ENCODE data around the gene PAFAH2. TPM values are rescaled to one million over a fixed set of nuclear protein-coding genes. Genes with fewer than 3 reads are reported as not detected.
"Not testable (repeated sequence)": the region's sequence is repeated elsewhere in the genome, so short reads cannot be mapped to it uniquely, and the experiment has no call there.

PAFAH2 gene
- total RNA-seq, 1 donor from 2014 or later, result 9.8 TPM

DNA sequence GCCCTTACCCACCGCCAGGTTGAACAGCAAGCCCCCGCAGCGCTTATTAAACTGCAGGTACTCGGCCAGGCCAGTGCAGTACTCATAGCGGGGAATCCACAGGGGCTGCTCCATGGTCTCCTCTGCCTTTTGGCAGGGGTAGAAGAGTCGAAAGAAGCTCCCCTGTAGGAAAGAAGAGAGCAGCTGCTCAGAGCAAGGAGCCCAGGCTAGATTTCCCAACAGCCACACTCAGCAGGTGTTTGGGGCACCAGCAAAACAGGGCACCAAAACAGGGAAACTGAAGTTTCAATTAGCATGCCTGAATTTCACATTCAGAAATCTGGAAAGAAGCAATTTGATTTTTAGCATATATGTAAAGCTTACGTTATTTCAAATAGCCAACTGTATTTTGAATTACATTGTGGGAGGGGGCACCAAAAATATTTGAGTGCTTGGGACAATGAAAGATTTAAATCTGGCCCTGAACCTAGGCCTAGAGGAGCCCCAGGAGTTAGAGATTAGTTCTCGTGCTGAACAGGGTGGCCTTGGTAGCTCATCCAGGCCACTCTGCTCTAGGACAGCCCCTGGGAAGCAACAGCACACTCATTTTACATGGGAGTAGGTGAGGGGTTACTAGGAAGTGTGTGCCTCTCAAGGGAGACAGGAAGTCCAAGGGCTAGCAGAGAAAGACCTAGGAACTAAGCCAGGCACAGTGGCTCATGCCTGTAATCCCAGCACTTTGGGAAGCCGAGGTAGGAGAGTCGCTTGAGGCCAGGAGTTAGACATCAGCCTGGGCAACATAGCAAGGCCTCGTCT lies 8.2 kb downstream of the PAFAH2 start:
- intact Hi-C loops (cut with micrococcal nuclease), result loop anchor here (1.0 kb wide), 1 partner anchor 9 kb away; the partner anchor contains the start of gene PAFAH2

DNA sequence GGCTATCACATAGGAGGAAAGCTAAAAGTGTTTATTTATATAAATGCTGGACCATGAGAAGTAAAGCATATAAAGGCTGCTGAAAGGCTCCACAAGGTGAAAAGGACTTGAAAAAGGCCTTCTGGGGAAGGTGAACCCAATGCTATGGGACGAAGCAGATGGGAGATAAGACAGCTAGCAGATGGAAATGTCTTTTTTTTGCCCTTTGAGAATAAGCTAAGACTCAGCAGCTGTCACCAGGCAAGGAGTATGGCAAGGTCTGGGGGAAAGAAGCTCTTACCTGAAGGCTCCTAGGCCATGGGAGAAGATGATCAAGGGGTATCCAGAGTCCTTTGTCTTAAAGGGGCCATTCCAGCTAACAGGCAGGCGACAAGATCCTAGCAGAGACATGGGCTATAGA lies 9.9 kb downstream of the PAFAH2 start:
- intact Hi-C loops (cut with micrococcal nuclease), result no loop called here

DNA sequence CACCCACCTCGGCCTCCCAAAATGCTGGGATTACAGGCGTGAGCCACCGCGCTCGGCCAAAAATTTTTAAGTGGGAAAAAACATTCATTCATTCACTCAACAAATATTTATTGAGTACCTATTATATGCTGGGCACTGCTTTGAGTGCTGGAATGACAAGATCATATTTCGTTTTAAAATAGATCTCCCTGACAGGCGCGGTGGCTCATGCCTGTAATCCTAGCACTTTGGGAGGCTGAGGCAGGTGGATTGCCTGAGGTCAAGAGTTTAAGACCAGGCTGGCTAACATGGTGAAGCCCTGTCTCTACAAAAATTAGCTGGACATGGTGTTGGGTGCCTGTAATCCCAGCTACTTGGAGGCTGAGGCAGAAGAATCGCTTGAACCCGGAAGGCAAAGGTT lies 11.1 kb downstream of the PAFAH2 start:
- intact Hi-C loops (cut with micrococcal nuclease), result not testable (repeated sequence)

DNA sequence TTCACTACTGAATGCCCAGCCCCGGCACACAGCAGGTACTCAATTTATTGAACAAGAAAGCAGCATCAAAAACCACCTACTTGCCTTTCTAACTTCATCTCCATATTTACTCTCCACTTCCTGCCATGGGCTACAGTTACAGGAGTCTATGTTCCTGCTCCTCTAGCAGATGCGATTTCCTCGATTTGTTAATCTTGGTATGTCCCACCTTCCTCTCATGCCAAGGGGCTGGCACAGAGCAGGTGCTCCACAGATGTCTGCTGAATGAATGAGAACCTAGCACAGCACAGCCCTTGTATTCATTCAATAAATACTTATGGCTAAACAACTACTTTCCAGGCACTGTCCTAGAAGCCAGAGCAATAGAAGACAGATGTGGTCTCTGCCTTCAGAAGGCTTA lies 12.2 kb downstream of the PAFAH2 start:
- intact Hi-C loops (cut with micrococcal nuclease), result no loop called here

DNA sequence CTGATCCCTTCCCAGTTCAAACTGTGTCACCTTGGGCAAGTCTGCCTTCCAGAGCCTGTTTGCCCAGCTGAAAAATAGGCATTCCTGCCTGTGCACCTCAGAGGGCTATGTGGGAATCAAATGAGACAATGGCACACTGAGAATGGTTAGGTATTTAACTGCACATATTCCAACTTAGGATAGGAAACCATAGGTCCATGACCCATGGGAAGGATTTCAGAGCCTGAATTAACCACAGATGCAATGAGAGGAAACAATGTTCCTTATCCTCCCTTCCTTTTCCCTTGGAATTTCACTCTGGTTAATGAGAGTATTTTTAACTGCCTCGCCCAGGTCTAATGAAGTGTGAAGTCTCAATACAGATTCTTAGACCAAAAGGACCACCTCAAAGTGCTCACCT lies 12.7 kb downstream of the PAFAH2 start:
- intact Hi-C loops (cut with micrococcal nuclease), result no loop called here

DNA sequence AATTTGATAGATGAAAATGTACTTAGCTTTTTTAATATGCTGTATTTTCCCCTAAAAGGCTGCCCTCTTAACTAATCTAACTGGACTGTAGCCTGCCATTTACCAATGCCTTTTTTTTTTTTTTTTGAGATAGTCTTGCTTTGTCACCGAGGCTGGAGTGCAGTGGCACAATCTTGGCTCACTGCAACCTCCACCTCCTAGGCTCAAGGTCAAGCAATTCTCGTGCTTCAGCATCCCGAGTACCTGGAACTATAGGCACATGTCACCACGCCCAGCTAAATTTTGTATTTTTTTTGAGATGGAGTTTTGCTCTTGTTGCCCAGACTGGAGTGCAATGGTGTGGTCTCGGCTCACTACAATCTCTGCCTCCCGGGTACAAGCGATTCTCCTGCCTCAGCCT lies 18.7 kb downstream of the PAFAH2 start:
- intact Hi-C loops (cut with micrococcal nuclease), result no loop called here

DNA sequence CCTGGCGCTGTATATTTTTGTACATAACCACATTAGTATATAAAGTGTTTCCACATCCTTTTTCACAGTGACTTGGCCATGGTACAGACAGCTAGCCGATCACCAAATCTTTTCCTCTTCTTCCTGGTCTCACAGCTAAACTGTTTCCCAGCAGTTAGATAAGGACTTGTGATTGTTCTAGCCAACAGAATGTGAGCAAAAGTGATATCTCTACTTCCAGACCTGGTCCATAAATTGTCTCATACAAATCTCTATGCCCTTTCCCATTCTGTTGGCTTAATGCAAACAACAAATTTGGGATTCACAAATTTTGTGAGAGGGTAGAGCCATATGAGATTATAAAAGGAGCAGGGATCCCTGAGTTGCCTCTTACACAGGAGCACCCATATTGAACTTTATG lies 19.5 kb downstream of the PAFAH2 start:
- intact Hi-C loops (cut with micrococcal nuclease), result no loop called here

DNA sequence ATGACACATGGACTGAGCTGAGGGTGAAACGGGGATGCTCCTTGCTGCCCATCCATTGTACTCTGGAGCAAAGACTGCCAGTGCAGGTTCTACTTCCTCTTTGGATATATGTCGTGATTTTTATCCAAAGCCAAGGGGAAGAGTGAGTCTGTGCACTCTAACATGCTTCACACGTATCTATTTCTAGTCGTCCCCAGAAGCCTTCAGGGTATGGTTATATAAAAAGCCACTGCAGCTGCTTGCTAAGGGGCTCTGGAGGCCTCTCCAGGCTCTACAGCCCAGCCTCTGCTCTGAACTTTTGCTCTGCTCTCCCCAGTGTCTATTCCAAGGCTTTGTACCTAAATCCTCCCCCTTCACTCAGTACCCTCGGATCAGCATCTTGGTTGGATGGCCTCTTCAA lies 20.1 kb downstream of the PAFAH2 start:
- intact Hi-C loops (cut with micrococcal nuclease), result no loop called here

DNA sequence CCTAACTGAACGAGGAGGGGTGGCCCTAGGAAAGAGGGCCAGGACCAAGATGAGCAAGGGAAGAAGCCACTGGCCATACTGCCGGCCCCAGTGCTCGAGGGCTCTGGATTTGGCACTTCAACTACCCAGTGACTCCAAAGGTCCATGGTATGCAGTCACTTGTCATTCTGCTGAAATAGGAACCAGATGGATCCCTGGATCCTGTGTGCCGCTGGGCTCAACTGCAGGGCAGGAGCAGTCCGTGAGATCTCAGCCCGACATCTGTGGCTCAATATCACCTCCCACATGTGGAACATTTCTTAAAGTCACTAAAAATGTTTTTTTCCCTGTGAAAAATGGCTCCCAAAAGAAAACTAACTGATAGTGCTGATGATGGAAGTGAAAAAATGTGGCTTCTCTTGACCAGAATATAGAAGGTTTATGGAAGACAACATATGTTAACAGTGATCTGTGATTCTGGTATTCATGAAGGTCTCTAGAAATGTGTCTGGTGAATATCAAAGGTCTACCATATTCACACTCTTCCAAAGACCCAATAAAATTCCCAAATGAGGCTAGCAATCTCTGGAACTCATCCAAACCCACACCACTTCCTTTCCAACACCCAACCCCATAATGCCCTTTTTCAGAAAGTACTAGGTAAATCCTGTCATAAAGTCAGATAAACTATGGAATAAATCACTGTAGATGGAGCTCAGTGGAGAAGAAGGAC lies 24.1 kb downstream of the PAFAH2 start:
- intact Hi-C loops (cut with micrococcal nuclease), result no loop called here

DNA sequence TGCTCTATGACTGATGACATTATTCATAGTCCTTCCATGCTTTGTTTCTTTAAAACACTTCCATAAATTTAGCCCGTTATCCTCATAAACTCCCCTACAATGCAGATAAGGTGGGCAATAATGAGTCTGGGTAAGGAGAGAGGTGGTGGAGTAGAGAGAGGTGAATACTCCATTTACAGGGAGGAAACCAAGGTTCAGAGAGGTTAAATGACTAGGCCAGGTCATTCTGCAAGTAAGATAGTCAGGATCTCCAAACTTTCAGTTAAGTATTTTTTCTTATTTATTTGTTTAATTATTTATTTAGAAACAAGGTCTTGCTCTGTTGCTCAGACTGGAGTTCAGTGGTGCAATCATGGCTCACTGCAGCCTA lies 26.1 kb downstream of the PAFAH2 start:
- intact Hi-C loops (cut with micrococcal nuclease), result loop anchor here (1.0 to 2.0 kb wide), 3 partner anchors 26 to 76 kb away; no protein-coding TSS in a partner anchor

DNA sequence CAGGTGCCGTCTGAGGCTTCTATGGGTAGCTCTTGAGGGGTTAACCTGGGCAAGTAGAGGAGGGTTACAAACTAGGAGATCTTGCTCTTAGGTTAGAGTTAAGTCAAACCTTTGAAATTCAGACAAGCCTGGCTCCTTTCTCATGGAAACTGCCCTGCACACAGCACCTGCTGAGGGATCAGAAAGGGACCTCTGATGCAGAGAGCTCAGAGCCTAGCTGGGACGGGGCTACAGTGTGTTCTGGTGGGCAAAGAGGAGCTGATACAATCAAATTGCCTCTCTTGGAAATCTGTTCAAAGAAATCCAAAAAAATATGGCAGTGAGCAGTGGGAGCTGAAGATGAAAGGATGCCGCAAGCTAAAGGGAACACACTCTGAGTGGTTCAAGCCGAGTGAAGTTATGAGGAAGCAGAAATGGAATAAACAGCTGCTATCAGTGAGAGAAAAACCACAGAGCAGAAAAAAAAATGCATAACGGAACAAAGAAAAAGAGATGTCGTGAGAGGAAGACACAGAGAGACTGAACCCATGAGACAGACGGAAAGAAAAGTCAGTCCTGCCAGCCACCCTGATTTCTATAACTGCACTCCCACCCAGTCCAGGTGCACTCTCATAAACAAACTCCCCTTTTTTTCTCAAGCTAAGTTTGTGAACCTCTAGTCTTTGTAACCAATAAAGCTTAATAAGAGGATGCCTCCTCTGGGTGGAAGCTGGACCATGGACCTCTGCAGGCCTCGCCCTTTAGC lies 26.6 kb downstream of the PAFAH2 start:
- intact Hi-C loops (cut with micrococcal nuclease), result loop anchor here (1.0 to 2.0 kb wide), 3 partner anchors 26 to 76 kb away; no protein-coding TSS in a partner anchor

DNA sequence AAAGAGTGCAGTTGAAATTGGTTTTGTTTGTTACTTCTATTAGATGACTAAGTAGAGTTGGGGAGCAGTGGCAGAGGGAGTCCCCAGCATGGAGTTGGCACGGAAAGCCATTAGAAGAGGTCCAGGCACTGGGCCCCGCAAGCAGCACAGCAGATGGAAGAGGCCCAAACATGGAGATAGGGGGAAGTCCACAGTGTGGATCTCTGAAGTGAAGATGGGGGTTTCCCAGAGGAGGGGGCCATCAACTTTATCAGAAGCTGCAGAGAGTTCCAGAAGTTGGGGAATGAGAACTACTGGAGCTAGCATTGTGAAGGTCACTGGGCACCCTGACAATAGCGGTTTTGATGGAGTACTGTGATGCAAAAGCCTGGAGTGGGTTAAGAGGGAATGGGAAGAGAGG lies 30.6 kb downstream of the PAFAH2 start:
- intact Hi-C loops (cut with micrococcal nuclease), result no loop called here

DNA sequence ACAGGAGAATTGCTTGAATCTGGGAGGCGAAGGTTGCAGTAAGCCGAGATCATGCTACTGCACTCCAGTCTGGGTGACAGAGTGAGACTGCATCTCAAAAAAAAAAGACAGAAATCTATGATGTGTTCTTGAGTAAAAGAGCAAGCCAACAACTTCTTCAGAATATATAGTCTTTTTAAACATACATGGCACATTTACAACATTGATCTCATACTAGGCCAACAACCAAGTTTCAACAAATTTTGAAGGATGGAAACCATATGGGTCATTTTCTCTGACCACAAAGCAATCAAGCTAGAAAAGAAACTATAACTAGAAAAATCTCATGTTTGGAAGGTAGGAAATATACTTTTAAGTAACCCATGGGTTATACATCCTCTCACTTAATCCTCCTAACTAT lies 38.3 kb downstream of the PAFAH2 start:
- intact Hi-C loops (cut with micrococcal nuclease), result no loop called here

DNA sequence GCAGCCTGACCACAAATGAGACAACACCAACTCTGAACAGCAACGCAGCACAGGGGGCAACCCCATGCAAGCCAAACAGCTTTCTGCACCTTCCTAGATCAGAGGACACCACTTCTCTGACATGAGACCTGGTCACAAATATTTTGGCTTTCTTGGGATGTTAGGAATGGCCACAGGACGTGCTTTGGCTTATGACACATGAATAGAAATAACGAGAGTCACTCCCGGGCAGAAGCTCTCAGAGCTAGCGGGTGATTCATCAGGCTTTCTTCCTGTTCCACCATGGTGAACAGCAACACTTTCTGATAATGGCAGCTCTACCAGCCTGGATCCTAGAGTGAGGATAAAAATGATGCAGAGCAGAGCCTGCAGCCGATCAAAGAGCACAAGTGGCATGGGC lies 39.4 kb downstream of the PAFAH2 start:
- intact Hi-C loops (cut with micrococcal nuclease), result no loop called here

DNA sequence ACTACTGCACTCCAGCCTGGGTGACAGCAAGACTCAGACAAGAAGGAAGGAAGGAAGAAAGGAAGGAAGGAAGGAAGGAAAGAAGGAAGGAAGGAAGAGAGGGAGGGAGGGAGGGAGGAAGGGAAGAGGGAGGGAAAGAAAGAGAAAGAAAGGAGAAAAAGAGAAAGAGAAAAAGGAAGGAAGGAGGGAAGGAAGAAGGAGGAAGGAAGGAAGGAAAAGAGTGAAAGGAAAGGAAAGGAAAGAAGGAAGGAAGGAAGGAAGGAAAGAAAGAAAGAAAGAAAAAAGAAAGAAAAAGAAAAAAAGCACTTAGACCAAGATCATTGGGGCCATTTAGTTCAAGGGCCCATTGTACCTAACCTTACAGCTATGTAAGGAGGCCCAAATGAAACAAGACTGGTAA lies 42.3 kb downstream of the PAFAH2 start:
- intact Hi-C loops (cut with micrococcal nuclease), result no loop called here

DNA sequence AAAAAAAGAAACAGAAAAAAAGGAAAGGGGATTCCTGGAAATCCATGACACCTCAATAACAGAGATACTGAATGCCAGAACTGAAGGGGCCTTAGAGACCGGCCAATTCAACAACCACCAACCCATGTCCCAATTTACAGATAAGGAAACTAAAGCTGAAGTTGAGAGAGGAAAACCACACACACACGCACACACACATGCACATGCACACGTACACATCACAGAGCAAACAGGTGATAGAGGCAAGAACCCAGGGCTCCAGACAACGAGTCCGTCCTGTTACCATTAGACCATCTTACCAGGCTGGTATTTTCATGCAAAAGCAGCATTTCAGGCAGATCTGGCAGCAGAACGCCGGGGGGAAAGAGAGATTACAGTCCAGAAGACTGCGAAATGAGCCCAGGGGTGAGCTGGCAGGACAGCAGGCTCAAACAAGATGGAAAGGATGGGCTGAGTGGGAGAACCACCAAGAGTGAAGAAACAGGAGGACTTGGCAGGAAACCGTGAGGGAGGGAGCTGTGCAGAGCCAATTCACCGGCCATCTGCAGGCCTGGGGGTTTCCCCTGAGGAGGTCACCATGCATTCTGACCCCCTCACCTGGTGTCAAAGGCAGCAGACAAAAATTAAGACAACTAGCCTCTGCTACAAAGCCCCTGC lies 43.5 kb downstream of the PAFAH2 start:
- intact Hi-C loops (cut with micrococcal nuclease), result no loop called here

DNA sequence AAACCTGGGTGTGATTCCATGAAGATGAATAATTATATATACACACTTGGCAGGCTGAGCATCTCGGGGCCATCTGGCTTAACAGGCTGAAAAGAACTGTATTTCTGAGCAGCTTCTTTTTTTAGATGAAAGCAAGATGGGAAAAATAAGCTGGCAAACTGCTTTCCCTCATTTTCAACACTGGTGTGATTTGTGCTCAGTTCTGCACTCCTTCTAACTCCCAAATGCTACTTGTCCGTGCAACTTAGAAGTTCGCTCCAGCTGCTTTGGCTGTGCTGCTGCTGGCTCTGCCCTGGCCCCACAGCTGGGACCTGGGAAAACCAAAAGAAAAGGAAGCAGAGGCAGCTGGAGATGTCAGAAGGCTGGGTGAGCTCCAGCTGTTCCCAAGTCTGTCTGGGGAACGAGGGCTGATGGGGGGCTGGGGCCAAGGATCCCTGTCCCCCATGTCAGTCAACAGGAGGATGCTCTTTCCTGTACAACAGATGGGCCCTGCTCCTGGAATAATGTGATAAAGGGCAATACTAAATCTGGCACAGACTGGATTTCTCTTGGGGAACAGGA lies 44.9 kb downstream of the PAFAH2 start:
- intact Hi-C loops (cut with micrococcal nuclease), result no loop called here

DNA sequence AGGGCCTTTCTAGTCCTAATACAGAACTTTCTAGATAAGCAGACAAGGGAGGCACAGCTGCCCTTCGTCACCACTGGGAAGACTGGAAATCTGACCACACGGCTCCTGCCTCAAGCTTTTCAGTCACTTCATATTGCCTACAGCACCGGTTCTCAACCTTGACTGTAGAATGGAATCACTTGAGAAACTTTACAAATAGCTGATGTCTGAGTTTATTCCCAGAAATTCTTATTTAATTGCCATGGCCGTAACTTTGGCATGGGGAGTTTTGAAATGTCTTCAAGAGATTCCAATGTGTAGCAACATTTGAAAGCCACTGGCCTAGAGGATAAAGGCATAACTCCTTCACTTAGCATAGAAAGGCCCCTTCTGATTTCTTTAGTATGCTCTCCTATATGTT lies 49.2 kb downstream of the PAFAH2 start:
- intact Hi-C loops (cut with micrococcal nuclease), result no loop called here

DNA sequence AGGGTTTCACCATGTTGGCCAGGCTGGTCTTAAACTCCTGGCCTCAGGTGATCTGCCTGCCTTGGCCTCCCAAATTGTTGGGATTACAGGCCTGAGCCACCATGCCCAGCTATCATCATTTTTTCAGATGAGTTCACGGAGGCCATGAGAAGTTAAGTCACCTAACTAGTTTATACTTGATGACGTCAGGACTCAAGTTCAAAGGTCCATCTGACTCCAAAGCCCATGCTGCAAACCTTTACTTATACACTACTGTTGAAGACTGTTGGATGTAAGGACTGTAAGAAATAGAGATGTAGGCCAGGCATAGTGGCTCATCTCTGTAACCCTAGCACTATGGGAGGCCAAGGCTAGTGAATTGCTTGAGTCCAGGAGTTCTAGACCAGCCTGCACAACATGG lies 50.8 kb downstream of the PAFAH2 start:
- intact Hi-C loops (cut with micrococcal nuclease), result no loop called here

DNA sequence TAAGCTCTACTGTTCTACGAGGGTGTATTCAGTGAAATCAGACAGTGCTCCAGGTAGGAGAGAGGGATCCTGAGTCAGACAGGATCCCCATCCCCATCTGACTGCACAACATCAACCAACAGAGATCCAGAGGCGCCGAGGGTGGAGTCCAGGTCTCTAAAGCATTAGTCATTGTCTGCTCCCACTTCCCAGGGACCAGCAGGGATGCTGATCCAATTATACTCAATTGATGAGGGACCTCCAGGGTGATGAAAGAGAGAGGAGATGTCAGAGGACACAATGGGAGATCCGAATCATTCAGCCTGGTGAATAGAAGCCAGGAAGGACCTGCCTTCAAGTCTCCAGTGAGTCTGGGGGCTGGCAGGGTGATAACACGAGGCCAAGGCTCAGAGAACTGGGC lies 52.1 kb downstream of the PAFAH2 start:
- intact Hi-C loops (cut with micrococcal nuclease), result no loop called here

DNA sequence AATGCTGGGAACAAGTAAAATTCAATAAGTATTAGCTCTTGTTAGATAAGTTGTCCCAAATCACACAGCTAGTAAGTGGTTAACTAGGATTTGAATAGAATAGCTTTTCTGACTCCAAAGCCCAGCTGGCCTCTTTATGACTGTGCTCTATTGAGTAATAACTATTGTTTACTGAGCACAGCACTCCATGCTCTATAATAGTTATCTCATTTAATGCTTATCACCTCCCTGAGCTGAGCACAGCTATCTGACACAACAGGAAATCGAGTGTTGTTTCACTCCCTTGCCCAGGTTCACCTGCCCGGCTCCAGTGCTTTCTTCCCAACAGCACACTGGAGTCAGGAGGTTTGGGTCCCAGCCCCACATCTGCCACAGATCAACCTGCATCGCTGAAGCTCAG lies 52.9 kb downstream of the PAFAH2 start:
- intact Hi-C loops (cut with micrococcal nuclease), result no loop called here

Measured in T-helper 1 cell treated with Interleukin-12 subunit alpha and Interleukin-12 subunit beta and Interleukin-4 antibody, amounts not matched to agents 30 ng/mL and 1 ng/mL, for 36 hours (primary cell).